Smooth muscle cell (in vitro differentiated cells): ENCODE measurements around the gene CTNNA1. TPM values are rescaled to one million over a fixed set of nuclear protein-coding genes. Genes with fewer than 3 reads are reported as not detected.

ENCODE experiments used
- DNase-seq: peaks from one replicate; lab custom pipeline; 2025; ENCODE audit not compliant: unreplicated experiment; lab: John Stamatoyannopoulos, UW
- H2AFZ ChIP-seq: fragments of 200-600 bp; sonication (generic); 2 replicates; pipeline ENCODE4 v1.6.0; 2016; ENCODE audit warnings: antibody characterized with exemption, low read depth, mild to moderate bottlenecking
- H3F3A ChIP-seq: fragments of 200-600 bp; sonication (generic); 2 replicates; pipeline ENCODE4 v1.6.0; 2017; ENCODE audit warnings: antibody characterized with exemption, low read depth
- H3K27ac ChIP-seq: fragments of 200-600 bp; sonication (generic); 2 replicates; pipeline ENCODE4 v1.5.1; 2016; ENCODE audit warnings: low read depth, mild to moderate bottlenecking
- H3K27me3 ChIP-seq: fragments of 200-600 bp; sonication (generic); 2 replicates; pipeline ENCODE4 v1.6.1; 2016; ENCODE audit warnings: low read depth, mild to moderate bottlenecking
- H3K36me3 ChIP-seq: fragments of 200-600 bp; sonication (generic); 2 replicates; pipeline ENCODE4 v1.5.1; 2016; ENCODE audit warnings: low read depth
- H3K4me1 ChIP-seq: fragments of 200-600 bp; sonication (generic); 2 replicates; pipeline ENCODE4 v1.5.1; 2016; ENCODE audit warnings: low read depth
- H3K4me2 ChIP-seq: fragments of 200-600 bp; sonication (generic); 2 replicates; pipeline ENCODE4 v1.6.0; 2016; ENCODE audit warnings: mild to moderate bottlenecking
- H3K4me3 ChIP-seq: fragments of 200-600 bp; sonication (generic); 2 replicates; pipeline ENCODE4 v1.5.1; 2016; ENCODE audit warnings: mild to moderate bottlenecking
- H3K79me2 ChIP-seq: fragments of 200-600 bp; sonication (generic); 2 replicates; pipeline ENCODE4 v1.6.0; 2016; ENCODE audit warnings: low read depth, mild to moderate bottlenecking
- H3K9ac ChIP-seq: fragments of 200-600 bp; sonication (generic); 2 replicates; pipeline ENCODE4 v1.6.0; 2016; ENCODE audit warnings: low read depth
- H3K9me3 ChIP-seq: fragments of 200-600 bp; sonication (generic); replicated peaks from 2 replicates; pipeline ENCODE4 v1.5.1; 2016; ENCODE audit warnings: low read depth
- H4K20me1 ChIP-seq: fragments of 200-600 bp; sonication (generic); 2 replicates; pipeline ENCODE4 v1.6.0; 2016; ENCODE audit warnings: low read depth
- WGBS: methylation state at CpG from one replicate; pipeline ENCODE4 v1.1.7; 2016; ENCODE audit warnings: low lambda C conversion rate; 5-methylcytosine and 5-hydroxymethylcytosine counted together
- polyA plus RNA-seq: library from polyadenylated mRNA; unstranded; fragments of >200 nt; fragmentation: Nextera tagmentation; extraction: Ambion mirVana; gene quantifications from 2 replicates; pipeline ENCODE4 v1.2.1, GENCODE V29; 2016
- total RNA-seq: library from RNA; depleted of rRNA; stranded (reverse); fragments of >200 nt; gene quantifications from 2 replicates; pipeline ENCODE4 v1.2.3, GENCODE V29; 2014
- TF ChIP-seq, protein P1 (sequence below): fragments of 200-600 bp; sonication (generic); IDR thresholded peaks from 2 replicates; pipeline ENCODE4 v1.5.1; 2017; ENCODE audit warnings: borderline replicate concordance, mild to moderate bottlenecking, antibody characterized with exemption; ENCODE audit not compliant: insufficient read depth, poor library complexity, severe bottlenecking

The CTNNA1 gene
- total and polyA plus RNA-seq, 2 experiments from 2014 or later: 149 to 251 TPM

DNA sequence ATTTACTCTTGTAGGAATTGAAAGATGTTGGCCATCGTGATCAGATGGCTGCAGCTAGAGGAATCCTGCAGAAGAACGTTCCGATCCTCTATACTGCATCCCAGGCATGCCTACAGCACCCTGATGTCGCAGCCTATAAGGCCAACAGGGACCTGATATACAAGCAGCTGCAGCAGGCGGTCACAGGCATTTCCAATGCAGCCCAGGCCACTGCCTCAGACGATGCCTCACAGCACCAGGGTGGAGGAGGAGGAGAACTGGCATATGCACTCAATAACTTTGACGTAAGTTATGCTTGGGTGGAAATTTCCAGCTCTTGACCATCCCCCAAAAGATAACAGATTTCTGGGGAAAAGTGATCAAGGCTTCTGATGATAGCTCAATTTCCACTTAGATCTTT lies 71.3 kb downstream of the CTNNA1 start:
- peaks cover 96% of the 10 kb centered on the region for H4K20me1 ChIP-seq
- H3F3A ChIP-seq: peaks cover 12% of the 10 kb centered on the region
- 70% methylated on average over 7 of the region's 7 CpGs for WGBS
- no peaks in the 10 kb centered on the region for H3K9me3 ChIP-seq
- H3K36me3 ChIP-seq: peaks cover 32% of the 10 kb centered on the region
- H3K4me1 ChIP-seq: no peaks in the 10 kb centered on the region
- TF ChIP-seq, protein P1, sequence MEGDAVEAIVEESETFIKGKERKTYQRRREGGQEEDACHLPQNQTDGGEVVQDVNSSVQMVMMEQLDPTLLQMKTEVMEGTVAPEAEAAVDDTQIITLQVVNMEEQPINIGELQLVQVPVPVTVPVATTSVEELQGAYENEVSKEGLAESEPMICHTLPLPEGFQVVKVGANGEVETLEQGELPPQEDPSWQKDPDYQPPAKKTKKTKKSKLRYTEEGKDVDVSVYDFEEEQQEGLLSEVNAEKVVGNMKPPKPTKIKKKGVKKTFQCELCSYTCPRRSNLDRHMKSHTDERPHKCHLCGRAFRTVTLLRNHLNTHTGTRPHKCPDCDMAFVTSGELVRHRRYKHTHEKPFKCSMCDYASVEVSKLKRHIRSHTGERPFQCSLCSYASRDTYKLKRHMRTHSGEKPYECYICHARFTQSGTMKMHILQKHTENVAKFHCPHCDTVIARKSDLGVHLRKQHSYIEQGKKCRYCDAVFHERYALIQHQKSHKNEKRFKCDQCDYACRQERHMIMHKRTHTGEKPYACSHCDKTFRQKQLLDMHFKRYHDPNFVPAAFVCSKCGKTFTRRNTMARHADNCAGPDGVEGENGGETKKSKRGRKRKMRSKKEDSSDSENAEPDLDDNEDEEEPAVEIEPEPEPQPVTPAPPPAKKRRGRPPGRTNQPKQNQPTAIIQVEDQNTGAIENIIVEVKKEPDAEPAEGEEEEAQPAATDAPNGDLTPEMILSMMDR: no peak
- no peak overlapping the region for H3K4me3 ChIP-seq
- no peak overlapping the region for H3K4me2 ChIP-seq
- H2AFZ ChIP-seq: no peak overlapping the region
- DNase-seq: no peak
- peaks cover 79% of the 10 kb centered on the region for H3K79me2 ChIP-seq
- H3K27me3 ChIP-seq: no peaks in the 10 kb centered on the region
- peak overlapping the region; percentile 65 for H3K27ac ChIP-seq
- H3K9ac ChIP-seq: no peak overlapping the region

DNA sequence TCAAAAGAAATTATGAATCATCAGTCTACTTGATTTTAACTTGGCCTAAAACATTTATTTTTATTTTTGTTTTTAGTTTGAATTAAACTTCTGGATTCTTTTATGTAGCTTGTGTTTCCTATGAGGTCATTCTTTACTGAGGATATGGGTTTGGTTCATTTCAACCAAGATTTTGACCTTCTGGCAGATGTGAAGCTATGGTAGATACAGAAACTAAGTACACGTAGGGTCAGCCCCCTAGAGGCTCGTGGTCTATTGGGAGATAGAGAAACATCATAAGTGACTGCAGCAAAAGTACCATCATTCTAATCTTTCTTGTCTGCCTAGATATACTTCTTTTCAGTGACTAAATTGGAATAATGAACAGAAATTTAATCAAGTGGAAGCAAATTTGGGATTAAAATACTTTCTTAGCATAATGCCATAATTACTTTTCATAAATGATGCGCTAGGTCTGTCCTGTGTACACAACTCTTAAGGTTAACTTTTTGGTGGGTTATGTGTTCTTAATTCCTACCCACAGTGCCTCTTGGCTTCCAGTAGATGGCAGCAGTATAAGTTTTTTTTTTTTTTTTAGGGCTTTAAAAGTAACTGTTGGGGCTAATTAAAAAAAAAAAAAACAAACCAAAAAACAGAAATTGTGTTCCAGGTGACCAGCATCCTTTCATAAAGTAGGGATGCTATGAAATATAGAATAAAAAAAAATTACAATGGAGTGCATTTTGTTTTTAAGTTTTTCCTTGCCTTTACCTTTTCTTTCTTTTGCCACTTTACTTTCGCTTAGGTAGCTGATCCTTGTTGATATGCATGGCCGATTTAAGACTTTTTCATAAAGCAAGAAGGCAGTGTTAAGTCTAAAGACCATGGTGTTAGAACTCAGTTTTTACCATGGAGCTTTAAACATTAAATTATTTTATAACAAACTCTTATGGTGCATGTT lies 72.0 kb downstream of the CTNNA1 start:
- Histone ChIP-seq H3K27me3 (no peaks in the 10 kb centered on the region), H3F3A (peaks cover 12% of the 10 kb centered on the region), H2AFZ (no peak overlapping the region), H3K4me2 (no peak overlapping the region), H3K4me3 (no peak overlapping the region), H3K27ac (peak overlapping the region; percentile 65), H3K36me3 (peaks cover 32% of the 10 kb centered on the region), H3K9ac (no peak overlapping the region), H3K4me1 (no peaks in the 10 kb centered on the region), H4K20me1 (peaks cover 94% of the 10 kb centered on the region), H3K79me2 (peaks cover 72% of the 10 kb centered on the region), H3K9me3 (no peaks in the 10 kb centered on the region)
- no peak for DNase-seq
- TF ChIP-seq, protein P1: peak; percentile 55
- WGBS: 64% methylated on average over 5 of the region's 5 CpGs

DNA sequence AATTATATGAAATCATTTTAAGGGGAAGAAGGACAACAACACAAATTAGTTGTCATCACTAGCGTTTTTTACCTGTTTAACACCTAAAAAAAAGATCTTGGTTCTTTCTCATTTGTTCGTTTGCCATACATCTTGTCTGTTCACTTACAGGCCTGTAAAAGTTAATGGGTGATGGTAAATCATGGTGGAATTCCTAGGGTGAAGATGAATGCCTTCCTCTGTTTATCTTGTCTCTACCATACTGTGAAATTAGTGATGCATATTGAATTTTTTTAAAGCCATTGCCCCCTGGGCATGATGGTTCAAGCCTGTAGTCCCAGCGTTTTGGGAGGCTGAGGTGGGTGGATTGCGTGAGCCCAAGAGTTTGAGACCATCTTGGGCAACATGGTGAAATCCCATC lies 75.3 kb downstream of the CTNNA1 start:
- Histone ChIP-seq H4K20me1 (peaks cover 95% of the 10 kb centered on the region), H3K4me3 (no peak overlapping the region), H3K27me3 (no peaks in the 10 kb centered on the region), H3K79me2 (peaks cover 70% of the 10 kb centered on the region), H3K4me2 (peak overlapping the region; percentile 33), H3K9me3 (no peaks in the 10 kb centered on the region), H2AFZ (no peak overlapping the region), H3K4me1 (peaks cover 20% of the 10 kb centered on the region), H3K9ac (no peak overlapping the region), H3F3A (peaks cover 12% of the 10 kb centered on the region), H3K36me3 (peaks cover 32% of the 10 kb centered on the region), H3K27ac (peak overlapping the region; percentile 48)
- DNase-seq: no peak
- TF ChIP-seq, protein P1: no peak
- 86% methylated on average over 4 of the region's 4 CpGs for WGBS

DNA sequence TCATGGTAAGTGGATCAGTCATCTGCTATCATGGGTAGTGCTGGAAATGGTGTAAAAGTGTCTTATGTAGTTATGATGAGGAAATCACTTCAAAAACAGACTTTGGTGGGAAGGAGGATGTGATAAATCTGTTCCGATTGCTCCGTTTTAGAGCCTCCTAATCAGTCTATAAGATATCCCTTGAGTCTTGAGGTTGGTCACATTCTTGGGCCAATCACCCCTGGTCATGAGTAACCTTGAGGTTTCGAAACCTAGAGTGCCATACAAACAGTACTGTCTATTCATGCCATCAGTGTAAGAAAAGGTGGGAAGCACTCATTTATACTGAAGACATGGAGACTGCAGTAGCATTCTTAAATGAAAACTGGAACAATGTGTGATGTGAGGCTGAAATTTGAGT lies 76.1 kb downstream of the CTNNA1 start:
- Histone ChIP-seq H3F3A (peaks cover 12% of the 10 kb centered on the region), H3K27ac (peak overlapping the region; percentile 57), H3K9ac (no peak overlapping the region), H3K4me1 (peaks cover 23% of the 10 kb centered on the region), H3K4me3 (no peak overlapping the region), H3K4me2 (no peak overlapping the region), H3K27me3 (no peaks in the 10 kb centered on the region), H2AFZ (no peak overlapping the region), H3K79me2 (peaks cover 73% of the 10 kb centered on the region), H3K36me3 (peaks cover 32% of the 10 kb centered on the region), H3K9me3 (no peaks in the 10 kb centered on the region), H4K20me1 (peaks cover 97% of the 10 kb centered on the region)
- TF ChIP-seq, protein P1: no peak
- no peak for DNase-seq
- 21% methylated on average over 3 of the region's 3 CpGs for WGBS
